ENCODE measurements around the gene PPP1R3F.

Gene PPP1R3F

DNA sequence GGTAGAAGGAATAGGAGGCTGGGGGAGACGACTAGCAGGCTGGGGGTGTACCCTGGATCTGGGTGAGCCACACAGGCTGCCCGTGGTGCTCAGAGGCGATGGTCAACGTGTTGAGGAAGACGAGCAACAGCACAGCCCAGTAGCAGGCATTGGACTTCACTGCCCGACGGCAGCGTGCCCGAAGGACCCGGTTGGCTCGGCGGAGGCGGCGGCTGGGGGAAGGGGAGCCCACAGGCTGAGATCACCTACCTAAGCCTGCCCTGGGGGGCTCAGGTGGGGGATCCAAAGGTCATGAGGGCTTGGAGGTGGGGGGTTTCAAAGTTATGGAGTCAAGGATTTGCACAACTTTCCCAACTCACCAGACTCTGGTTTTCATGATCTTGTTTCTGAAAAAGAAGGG, 43.7 kb upstream of the PPP1R3F start:
- no peaks in the 10 kb centered on the region for H3K9me2 ChIP-seq (ENCODE audit: low read depth, low read length)
- no peak overlapping the region for H3K4me2 ChIP-seq (ENCODE audit: low read length)
- H3K4me1 ChIP-seq (ENCODE audit: insufficient read depth, low read length, severe bottlenecking): peaks cover 10% of the 10 kb centered on the region
- no peaks in the 10 kb centered on the region for H4K20me1 ChIP-seq (ENCODE audit: insufficient read depth, low read length)
- no peaks in the 10 kb centered on the region for H3F3A ChIP-seq (ENCODE audit: insufficient read depth, low read length)
- TF ChIP-seq EZH2 (IDR thresholded peaks at IDR 0.05; ENCODE audit: borderline replicate concordance, low read length): no peak
- TF ChIP-seq, protein P1, sequence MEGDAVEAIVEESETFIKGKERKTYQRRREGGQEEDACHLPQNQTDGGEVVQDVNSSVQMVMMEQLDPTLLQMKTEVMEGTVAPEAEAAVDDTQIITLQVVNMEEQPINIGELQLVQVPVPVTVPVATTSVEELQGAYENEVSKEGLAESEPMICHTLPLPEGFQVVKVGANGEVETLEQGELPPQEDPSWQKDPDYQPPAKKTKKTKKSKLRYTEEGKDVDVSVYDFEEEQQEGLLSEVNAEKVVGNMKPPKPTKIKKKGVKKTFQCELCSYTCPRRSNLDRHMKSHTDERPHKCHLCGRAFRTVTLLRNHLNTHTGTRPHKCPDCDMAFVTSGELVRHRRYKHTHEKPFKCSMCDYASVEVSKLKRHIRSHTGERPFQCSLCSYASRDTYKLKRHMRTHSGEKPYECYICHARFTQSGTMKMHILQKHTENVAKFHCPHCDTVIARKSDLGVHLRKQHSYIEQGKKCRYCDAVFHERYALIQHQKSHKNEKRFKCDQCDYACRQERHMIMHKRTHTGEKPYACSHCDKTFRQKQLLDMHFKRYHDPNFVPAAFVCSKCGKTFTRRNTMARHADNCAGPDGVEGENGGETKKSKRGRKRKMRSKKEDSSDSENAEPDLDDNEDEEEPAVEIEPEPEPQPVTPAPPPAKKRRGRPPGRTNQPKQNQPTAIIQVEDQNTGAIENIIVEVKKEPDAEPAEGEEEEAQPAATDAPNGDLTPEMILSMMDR (IDR thresholded peaks at IDR 0.05; ENCODE audit: low read length): no peak
- no peak overlapping the region for H3K4me3 ChIP-seq (ENCODE audit: low read depth, low read length, poor library complexity, severe bottlenecking)
- no peak overlapping the region for H2AFZ ChIP-seq (ENCODE audit: low read length)
- no peaks in the 10 kb centered on the region for H3K36me3 ChIP-seq (ENCODE audit: insufficient read depth, low read length)
- no peaks in the 10 kb centered on the region for H3K27me3 ChIP-seq (ENCODE audit: insufficient read depth, low read length)
- H3K27ac ChIP-seq (ENCODE audit: low read depth, low read length, poor library complexity, severe bottlenecking): no peak overlapping the region
- H3K9me3 ChIP-seq (ENCODE audit: low read length): no peaks in the 10 kb centered on the region
- no peak overlapping the region for H3K9ac ChIP-seq (ENCODE audit: low read length)
- H3K79me2 ChIP-seq (ENCODE audit: insufficient read depth, low read length): no peaks in the 10 kb centered on the region

DNA sequence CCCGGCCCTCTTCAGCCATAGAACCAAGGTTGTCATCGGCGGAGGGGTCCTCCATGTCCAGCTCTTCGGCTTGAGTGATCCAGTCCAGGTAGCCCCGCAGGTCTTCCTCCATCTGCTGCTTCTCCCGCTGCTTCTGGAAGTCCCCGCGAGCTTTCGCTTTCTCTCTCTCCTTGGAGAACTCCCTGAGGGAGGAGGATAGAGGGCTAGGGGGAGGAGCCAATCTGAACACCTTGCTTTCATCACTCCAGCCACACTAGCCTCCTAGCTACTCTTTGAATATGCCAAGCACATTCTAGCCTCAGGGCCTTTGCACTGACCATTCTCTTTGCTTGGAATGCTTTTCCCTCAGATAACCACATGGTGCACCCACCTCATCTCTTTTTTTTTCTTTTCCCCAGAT, 42.6 kb upstream of the PPP1R3F start:
- Histone ChIP-seq H2AFZ (ENCODE audit: low read length) (no peak overlapping the region), H3K4me3 (ENCODE audit: low read depth, low read length, poor library complexity, severe bottlenecking) (no peak overlapping the region), H3K9ac (ENCODE audit: low read length) (no peak overlapping the region), H4K20me1 (ENCODE audit: insufficient read depth, low read length) (no peaks in the 10 kb centered on the region), H3K4me2 (ENCODE audit: low read length) (no peak overlapping the region), H3K4me1 (ENCODE audit: insufficient read depth, low read length, severe bottlenecking) (peaks cover 15% of the 10 kb centered on the region), H3K27me3 (ENCODE audit: insufficient read depth, low read length) (no peaks in the 10 kb centered on the region), H3K79me2 (ENCODE audit: insufficient read depth, low read length) (no peaks in the 10 kb centered on the region), H3K36me3 (ENCODE audit: insufficient read depth, low read length) (no peaks in the 10 kb centered on the region), H3K9me3 (ENCODE audit: low read length) (no peaks in the 10 kb centered on the region), H3F3A (ENCODE audit: insufficient read depth, low read length) (no peaks in the 10 kb centered on the region), H3K9me2 (ENCODE audit: low read depth, low read length) (no peaks in the 10 kb centered on the region), H3K27ac (ENCODE audit: low read depth, low read length, poor library complexity, severe bottlenecking) (no peak overlapping the region)
- TF ChIP-seq, protein P1 (IDR thresholded peaks at IDR 0.05; ENCODE audit: low read length): no peak
- no peak for TF ChIP-seq EZH2 (IDR thresholded peaks at IDR 0.05; ENCODE audit: borderline replicate concordance, low read length)

DNA sequence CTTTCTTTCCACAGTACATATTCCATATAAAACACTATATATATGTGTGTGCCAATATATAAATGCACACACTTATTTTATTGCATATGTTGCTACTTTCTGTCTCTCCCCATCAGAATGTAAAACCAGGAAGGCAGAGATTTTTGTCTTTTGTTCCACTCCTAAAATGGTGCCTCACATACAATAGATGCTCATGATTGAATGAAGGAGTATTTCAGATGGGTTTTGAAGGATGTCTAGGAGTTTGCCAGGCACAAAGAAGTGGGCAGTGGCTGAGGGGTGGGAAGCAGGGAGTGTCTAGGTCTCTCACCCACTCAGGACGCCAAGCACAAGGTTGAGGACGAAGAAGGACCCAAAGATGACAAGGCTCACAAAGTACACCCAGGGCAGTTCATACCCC, 41.9 kb upstream of the PPP1R3F start:
- Histone ChIP-seq H3K4me1 (ENCODE audit: insufficient read depth, low read length, severe bottlenecking) (peaks cover 15% of the 10 kb centered on the region), H2AFZ (ENCODE audit: low read length) (no peak overlapping the region), H3F3A (ENCODE audit: insufficient read depth, low read length) (no peaks in the 10 kb centered on the region), H3K4me3 (ENCODE audit: low read depth, low read length, poor library complexity, severe bottlenecking) (no peak overlapping the region), H3K79me2 (ENCODE audit: insufficient read depth, low read length) (no peaks in the 10 kb centered on the region), H3K4me2 (ENCODE audit: low read length) (no peak overlapping the region), H3K36me3 (ENCODE audit: insufficient read depth, low read length) (no peaks in the 10 kb centered on the region), H3K9me3 (ENCODE audit: low read length) (no peaks in the 10 kb centered on the region), H3K27me3 (ENCODE audit: insufficient read depth, low read length) (no peaks in the 10 kb centered on the region), H3K9ac (ENCODE audit: low read length) (no peak overlapping the region), H3K9me2 (ENCODE audit: low read depth, low read length) (no peaks in the 10 kb centered on the region), H4K20me1 (ENCODE audit: insufficient read depth, low read length) (no peaks in the 10 kb centered on the region), H3K27ac (ENCODE audit: low read depth, low read length, poor library complexity, severe bottlenecking) (no peak overlapping the region)
- TF ChIP-seq, protein P1 (IDR thresholded peaks at IDR 0.05; ENCODE audit: low read length): no peak
- TF ChIP-seq EZH2 (IDR thresholded peaks at IDR 0.05; ENCODE audit: borderline replicate concordance, low read length): no peak
